T-helper 9 cell (primary cell): ENCODE data around the gene TPO.
"Not testable (repeated sequence)": the region's sequence is repeated elsewhere in the genome, so short reads cannot be mapped to it uniquely, and the experiment has no call there.

ENCODE experiments used
- DNase-seq: peaks from one replicate; pipeline ENCODE4 v3.0.0-alpha.2; 2020

Gene TPO

GRCh38 chr2:1504311-1504750, 91.1 kb downstream of the TPO start:
- no peak for DNase-seq

GRCh38 chr2:1505031-1505441, 91.8 kb downstream of the TPO start:
- no peak for DNase-seq

- no peak for DNase-seq
Measured at GRCh38 chr2:1509271-1510065, 96.2 kb downstream of the TPO start.

GRCh38 chr2:1510176-1510575, 96.9 kb downstream of the TPO start:
- no peak for DNase-seq

GRCh38 chr2:1511455-1511854, 98.2 kb downstream of the TPO start:
- DNase-seq = no peak

GRCh38 chr2:1512321-1513289, 99.3 kb downstream of the TPO start:
- no peak for DNase-seq

GRCh38 chr2:1514391-1515072, 101.3 kb downstream of the TPO start:
- DNase-seq = no peak

GRCh38 chr2:1515073-1515430, 101.8 kb downstream of the TPO start:
- no peak for DNase-seq

- DNase-seq = no peak
Measured at GRCh38 chr2:1515986-1516797, 102.9 kb downstream of the TPO start.

GRCh38 chr2:1516798-1517060, 103.5 kb downstream of the TPO start:
- no peak for DNase-seq

GRCh38 chr2:1517291-1517690, 104.0 kb downstream of the TPO start:
- DNase-seq = not testable (repeated sequence)

- no peak for DNase-seq
Measured at GRCh38 chr2:1517786-1518185, 104.5 kb downstream of the TPO start.

- no peak for DNase-seq
Measured at GRCh38 chr2:1518331-1518803, 105.1 kb downstream of the TPO start.

GRCh38 chr2:1518867-1519530, 105.7 kb downstream of the TPO start:
- no peak for DNase-seq

- DNase-seq = no peak
Measured at GRCh38 chr2:1521191-1521877, 108.1 kb downstream of the TPO start.

GRCh38 chr2:1521878-1522830, 108.9 kb downstream of the TPO start:
- no peak for DNase-seq

GRCh38 chr2:1527153-1527992, 114.1 kb downstream of the TPO start:
- no peak for DNase-seq

GRCh38 chr2:1528273-1529064, 115.2 kb downstream of the TPO start:
- no peak for DNase-seq
